GM23338 (cell line): Measurements from ENCODE around the gene NHEJ1. TPM values are rescaled to one million over a fixed set of nuclear protein-coding genes. Genes with fewer than 3 reads are reported as not detected.

Experiments
- ATAC-seq: fragments of 200-7000 bp; cut with Tn5 transposase; 3 replicates; pipeline ENCODE4 v1.9.1; 2020
- DNase-seq: peaks from one replicate; pipeline ENCODE4 v3.0.0-alpha.2; 2015; ENCODE audit warnings: low spot score
- H2AFZ ChIP-seq: fragments of 200-600 bp; sonication (generic); 2 replicates; pipeline ENCODE4 v1.8.0; 2016; ENCODE audit warnings: antibody characterized with exemption, mild to moderate bottlenecking, moderate library complexity
- H3F3A ChIP-seq: fragments of 200-600 bp; sonication (generic); replicated peaks from 2 replicates; pipeline ENCODE4 v1.8.0; 2017; ENCODE audit warnings: antibody characterized with exemption, mixed run types, low read depth
- H3K27ac ChIP-seq: fragments of 200-600 bp; sonication (generic); 2 replicates; pipeline ENCODE4 v1.6.1; 2016; ENCODE audit warnings: low read depth
- H3K27me3 ChIP-seq: fragments of 200-600 bp; sonication (generic); 2 replicates; pipeline ENCODE4 v1.8.0; 2016; ENCODE audit warnings: mild to moderate bottlenecking, mixed run types, moderate library complexity; ENCODE audit not compliant: insufficient read depth
- H3K36me3 ChIP-seq: fragments of 200-600 bp; sonication (generic); 2 replicates; pipeline ENCODE4 v1.8.0; 2016; ENCODE audit warnings: mild to moderate bottlenecking; ENCODE audit not compliant: insufficient read depth
- H3K4me1 ChIP-seq: fragments of 200-600 bp; sonication (generic); 2 replicates; pipeline ENCODE4 v1.8.0; 2016; ENCODE audit warnings: mild to moderate bottlenecking, moderate library complexity; ENCODE audit not compliant: insufficient read depth
- H3K4me2 ChIP-seq: fragments of 200-600 bp; sonication (generic); 2 replicates; pipeline ENCODE4 v1.7.1; 2017; ENCODE audit warnings: mixed run types
- H3K4me3 ChIP-seq: fragments of 200-600 bp; sonication (generic); 2 replicates; pipeline ENCODE4 v1.6.1; 2016; ENCODE audit warnings: mixed run types
- H3K79me2 ChIP-seq: fragments of 200-600 bp; sonication (generic); replicated peaks from 2 replicates; pipeline ENCODE4 v1.8.0; 2017; ENCODE audit warnings: mild to moderate bottlenecking; ENCODE audit not compliant: insufficient read depth
- H3K9me2 ChIP-seq: fragments of 200-600 bp; sonication (generic); 2 replicates; pipeline ENCODE4 v1.8.0; 2017; ENCODE audit not compliant: insufficient read depth
- H4K20me1 ChIP-seq: fragments of 200-600 bp; sonication (generic); replicated peaks from 2 replicates; pipeline ENCODE4 v1.8.0; 2017; ENCODE audit warnings: mild to moderate bottlenecking; ENCODE audit not compliant: insufficient read depth
- H3K27ac Mint-ChIP-seq: 2 replicates; pipeline ENCODE4 v1.8.0; 2020; ENCODE audit warnings: inconsistent platforms, mild to moderate bottlenecking, moderate library complexity, mixed read lengths
- H3K27me3 Mint-ChIP-seq: 3 replicates; pipeline ENCODE4 v1.8.0; 2022; ENCODE audit warnings: low read depth, mild to moderate bottlenecking, moderate library complexity, mixed read lengths, inconsistent platforms; ENCODE audit not compliant: insufficient read depth, poor library complexity
- H3K36me3 Mint-ChIP-seq: 3 replicates; pipeline ENCODE4 v1.8.0; 2021; ENCODE audit warnings: low read depth, mild to moderate bottlenecking, inconsistent platforms, moderate library complexity, mixed read lengths
- H3K4me1 Mint-ChIP-seq: 3 replicates; pipeline ENCODE4 v1.8.0; 2020; ENCODE audit warnings: mild to moderate bottlenecking, inconsistent platforms, mixed read lengths
- H3K4me3 Mint-ChIP-seq: 3 replicates; pipeline ENCODE4 v1.8.0; 2021; ENCODE audit warnings: moderate library complexity, mild to moderate bottlenecking, inconsistent platforms, mixed read lengths
- H3K9me3 Mint-ChIP-seq: 3 replicates; pipeline ENCODE4 v1.8.0; 2020; ENCODE audit warnings: moderate library complexity, mild to moderate bottlenecking, inconsistent platforms, mixed read lengths
- CREB1 ChIP-seq: fragments of 250-450 bp; sonication (Bioruptor Pico); IDR thresholded peaks from 2 replicates; pipeline ENCODE4 v1.5.0; 2020; ENCODE audit warnings: low read depth, mild to moderate bottlenecking, moderate library complexity
- CTCF ChIP-seq, 2 experiments: fragments of 200-600 bp in 1 of 2; sonication (generic) in 1 of 2; conservative IDR thresholded peaks; 2 replicates each; pipeline versions ENCODE4 v1.5.1 to v1.6.1; 2016 to 2017; ENCODE audit warnings: antibody characterized with exemption in 2 of 2, low read depth in 2 of 2, mild to moderate bottlenecking in 2 of 2, moderate library complexity in 1 of 2
- EZH2phosphoT487 ChIP-seq: fragments of 200-600 bp; sonication (generic); IDR thresholded peaks from one replicate; pipeline ENCODE4 v1.8.1; 2018; ENCODE audit warnings: antibody characterized with exemption; ENCODE audit not compliant: unreplicated experiment
- JUNB ChIP-seq: IDR thresholded peaks from one replicate; pipeline ENCODE4 v1.6.1; 2016; ENCODE audit warnings: antibody characterized with exemption; ENCODE audit not compliant: unreplicated experiment
- NANOG ChIP-seq: IDR thresholded peaks from 2 replicates; pipeline ENCODE4 v1.6.1; 2016; ENCODE audit warnings: antibody characterized with exemption, borderline replicate concordance
- ZNF331 ChIP-seq: fragments of 250-450 bp; sonication (Bioruptor Pico); IDR thresholded peaks from 2 replicates; pipeline ENCODE4 v1.5.0; 2020; ENCODE audit warnings: low read depth, mild to moderate bottlenecking, moderate library complexity
- polyA plus RNA-seq: library from polyadenylated mRNA; unstranded; fragments of >200 nt; fragmentation: Nextera tagmentation; extraction: Ambion mirVana; gene quantifications from 2 replicates; pipeline ENCODE4 v1.2.1, GENCODE V29; 2016
- total RNA-seq: library from RNA; depleted of rRNA; stranded (reverse); fragments of >200 nt; shearing (Covaris generic); gene quantifications from 2 replicates; pipeline ENCODE4 v1.2.3, GENCODE V29; 2014

Gene NHEJ1
- total and polyA plus RNA-seq, 2 experiments from 2014 or later, result 19.6 to 30.6 TPM

DNA sequence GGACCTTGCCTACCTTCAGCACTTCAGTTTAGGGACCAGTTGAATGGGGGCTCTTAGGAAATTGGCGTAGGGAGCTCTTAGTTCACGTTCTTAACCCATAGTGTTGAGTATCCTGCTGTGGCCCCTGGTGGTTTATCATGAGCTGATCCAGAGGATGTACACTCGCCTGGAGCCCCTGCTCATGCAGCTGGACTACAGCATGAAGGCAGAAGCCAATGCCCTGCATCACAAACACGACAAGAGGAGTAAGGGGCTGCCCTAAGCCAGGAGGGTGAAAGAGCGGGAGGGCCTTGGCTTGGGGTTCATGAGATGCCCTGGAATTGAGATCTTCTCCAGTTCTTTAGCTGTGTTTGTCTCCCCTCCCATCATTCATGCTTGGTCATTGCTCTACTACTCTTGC is 20.3 kb upstream of the NHEJ1 start (continued):
- TF ChIP-seq CTCF (conservative IDR thresholded peaks at IDR 0.05; ENCODE audit: low read depth in 2 of 2) (no peak), EZH2phosphoT487 (no peak), ZNF331 (CRISPR knock-in tag) (no peak)

DNA sequence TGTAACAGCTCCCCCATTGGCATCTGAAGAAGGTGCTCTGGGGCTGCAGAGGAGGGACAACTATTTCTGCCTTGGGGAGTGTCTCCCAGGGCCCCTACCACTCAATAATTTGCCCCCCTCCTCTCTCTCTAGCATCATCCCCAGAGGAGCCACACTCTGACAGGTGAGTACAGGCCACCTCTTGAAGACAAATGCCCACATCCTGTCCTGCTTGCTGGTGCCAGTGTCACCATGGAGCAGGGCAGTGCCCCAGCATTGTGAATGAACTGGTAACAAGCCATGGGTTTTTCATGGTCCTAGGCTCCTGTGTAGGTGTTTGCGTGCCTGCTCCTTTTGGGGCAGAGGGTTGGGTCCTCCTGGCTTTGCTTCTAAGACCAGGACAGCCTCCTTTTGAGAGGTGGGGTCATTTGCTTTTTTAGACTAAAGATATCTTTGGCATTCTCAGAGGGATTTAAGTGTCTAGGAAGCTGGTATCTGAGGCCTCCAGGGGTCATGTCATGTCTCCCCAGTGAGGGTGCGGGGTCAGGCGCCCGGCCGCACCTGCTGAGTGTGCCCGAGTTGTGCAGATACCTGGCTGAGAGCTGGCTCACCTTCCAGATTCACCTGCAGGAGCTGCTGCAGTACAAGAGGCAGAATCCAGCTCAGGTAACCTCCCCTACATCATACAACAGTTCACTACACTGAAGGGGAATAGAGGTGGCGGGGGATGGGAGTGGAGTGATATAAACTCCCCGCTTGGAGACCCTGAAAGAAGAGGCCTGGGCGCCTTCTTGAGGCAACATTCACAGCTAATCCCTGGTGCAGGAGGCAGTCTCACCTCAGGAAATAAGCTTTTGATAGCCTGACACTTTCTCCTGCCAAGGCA is 19.2 kb upstream of the NHEJ1 start:
- Histone ChIP-seq H2AFZ (no peak overlapping the region), H3K4me2 (no peak overlapping the region; the same call in 1 of the 2 replicates), H4K20me1 (no peaks in the 10 kb centered on the region; the same call in 1 of the 2 replicates), H3F3A (peaks cover 23% of the 10 kb centered on the region), H3K27me3 (no peaks in the 10 kb centered on the region), H3K27ac (no peak overlapping the region), H3K36me3 (no peaks in the 10 kb centered on the region), H3K4me1 (peaks cover 13% of the 10 kb centered on the region), H3K9me2 (no peaks in the 10 kb centered on the region), H3K79me2 (peaks cover 7% of the 10 kb centered on the region), H3K4me3 (no peak overlapping the region)
- Mint-ChIP-seq H3K27ac (no peak overlapping the region), H3K36me3 (peaks cover 30% of the 10 kb centered on the region), H3K4me3 (peak overlapping the region; percentile 94; the same call in 1 of the 3 replicates), H3K27me3 (peaks cover 10% of the 10 kb centered on the region), H3K9me3 (no peaks in the 10 kb centered on the region; the same call in 2 of the 3 replicates), H3K4me1 (peaks cover 13% of the 10 kb centered on the region; the same call in 2 of the 3 replicates)
- TF ChIP-seq JUNB (no peak), CTCF (conservative IDR thresholded peaks at IDR 0.05; ENCODE audit: low read depth in 2 of 2) (no peak), ZNF331 (CRISPR knock-in tag) (no peak), CREB1 (CRISPR knock-in tag) (no peak), EZH2phosphoT487 (no peak), NANOG (no peak)
- ATAC-seq (no peak), DNase-seq (no peak)
